Measurements from ENCODE around the gene SUCLG2.
"Not testable (repeated sequence)": the region's sequence is repeated elsewhere in the genome, so short reads cannot be mapped to it uniquely, and the experiment has no call there.

The SUCLG2 gene

DNA sequence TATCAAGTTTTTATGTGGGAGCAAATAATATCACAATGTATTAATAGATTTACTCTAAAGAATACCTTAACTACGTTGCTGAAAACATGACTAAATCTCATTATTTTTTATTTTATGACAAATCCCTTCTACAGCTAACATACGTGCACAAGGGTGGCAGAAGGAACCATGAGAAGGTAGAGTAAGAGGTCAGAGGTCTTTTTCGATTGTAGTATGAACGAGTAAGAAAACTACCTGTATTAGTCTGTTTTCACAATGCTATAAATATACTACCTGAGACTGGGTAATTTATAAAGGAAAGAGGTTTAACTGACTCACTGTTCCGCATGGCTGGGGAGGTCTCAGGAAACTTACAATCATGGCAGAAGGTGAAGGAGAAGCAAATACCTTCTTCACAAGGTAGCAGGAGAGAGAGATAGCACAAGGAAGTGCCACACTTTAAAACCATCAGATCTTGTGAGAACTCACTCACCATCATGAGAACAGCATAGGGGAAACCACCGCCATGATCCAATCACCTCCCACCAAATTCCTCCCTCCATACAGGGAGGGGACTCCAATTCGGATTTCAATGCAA is 95.3 kb downstream of the SUCLG2 start:
- no peak for DNase-seq (ENCODE audit: low read depth in 2 of 2)

DNA sequence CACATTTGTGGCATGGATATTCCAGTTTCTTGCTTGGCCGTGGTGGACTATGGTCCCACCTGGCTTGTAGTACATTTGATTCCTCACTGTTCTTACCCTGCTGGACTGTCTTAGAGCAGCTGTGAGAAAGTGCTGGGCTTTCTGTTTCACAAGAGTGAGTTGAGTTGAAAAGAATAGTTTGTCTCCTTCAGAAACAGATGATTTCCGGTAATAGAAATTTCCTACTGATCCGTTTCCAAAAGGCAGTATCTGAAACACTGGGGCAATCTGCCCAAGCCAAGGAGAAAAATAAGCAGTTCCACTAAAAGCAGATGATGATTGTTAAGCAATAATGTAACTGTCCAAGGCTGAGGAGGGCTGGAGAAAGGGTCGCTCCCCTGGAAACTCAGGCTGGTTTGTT is 96.0 kb downstream of the SUCLG2 start:
- no peak for DNase-seq (ENCODE audit: low read depth in 2 of 2)

DNA sequence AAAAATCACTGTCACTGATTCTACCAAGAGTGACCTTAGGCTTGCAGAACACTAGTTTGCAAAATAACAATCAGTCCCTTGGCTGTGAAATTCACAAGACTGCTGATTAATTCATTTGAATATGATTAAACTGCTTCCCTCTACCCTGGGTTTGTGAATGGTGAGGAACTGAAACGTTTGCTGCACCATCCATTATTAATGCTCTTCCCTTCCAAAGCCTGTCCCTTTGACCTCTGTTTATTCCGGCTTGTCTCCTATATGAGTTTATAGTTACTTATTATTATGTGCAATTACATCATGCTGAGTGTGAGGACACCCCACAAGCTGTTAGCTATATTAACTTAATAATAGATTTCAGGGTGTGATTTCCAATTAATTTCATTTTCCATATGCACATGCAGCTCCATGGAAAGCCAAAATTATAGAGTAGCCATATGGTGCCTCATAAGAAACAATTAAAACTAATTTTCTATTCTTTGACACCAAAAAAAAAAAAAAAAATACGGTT is 96.5 kb downstream of the SUCLG2 start:
- DNase-seq (ENCODE audit: low read depth in 2 of 2) = no peak

DNA sequence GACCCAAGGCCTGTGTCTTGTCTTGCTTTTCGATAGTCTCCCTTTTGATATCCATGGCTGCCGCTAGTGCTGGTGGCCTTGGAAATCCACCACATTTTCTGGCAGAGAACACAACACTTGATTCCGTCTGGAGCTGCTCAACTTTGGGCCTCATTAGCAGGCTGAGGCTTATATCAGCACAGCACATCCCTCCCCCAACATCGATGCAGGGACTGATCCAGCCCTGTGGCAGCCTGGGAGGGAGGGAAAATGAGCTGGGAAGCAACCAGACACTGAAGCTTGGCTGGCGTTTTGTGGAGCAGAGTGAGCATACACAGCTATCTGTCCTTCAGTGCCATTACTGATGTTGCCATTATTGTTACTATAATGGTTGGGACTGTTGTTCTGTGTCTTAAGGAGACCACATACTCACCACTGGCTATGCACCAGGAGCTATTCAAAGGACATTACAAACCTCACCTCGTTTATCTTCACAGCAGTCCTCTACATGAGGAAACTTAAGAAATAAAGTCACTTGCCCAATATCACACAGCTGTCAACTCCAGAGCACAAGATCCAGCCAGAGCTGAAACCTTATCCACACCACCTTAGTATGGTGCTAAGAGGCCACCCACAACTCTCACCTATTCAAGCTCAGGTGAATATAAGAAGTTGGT is 102.9 kb downstream of the SUCLG2 start:
- no peak for DNase-seq (ENCODE audit: low read depth in 2 of 2)

DNA sequence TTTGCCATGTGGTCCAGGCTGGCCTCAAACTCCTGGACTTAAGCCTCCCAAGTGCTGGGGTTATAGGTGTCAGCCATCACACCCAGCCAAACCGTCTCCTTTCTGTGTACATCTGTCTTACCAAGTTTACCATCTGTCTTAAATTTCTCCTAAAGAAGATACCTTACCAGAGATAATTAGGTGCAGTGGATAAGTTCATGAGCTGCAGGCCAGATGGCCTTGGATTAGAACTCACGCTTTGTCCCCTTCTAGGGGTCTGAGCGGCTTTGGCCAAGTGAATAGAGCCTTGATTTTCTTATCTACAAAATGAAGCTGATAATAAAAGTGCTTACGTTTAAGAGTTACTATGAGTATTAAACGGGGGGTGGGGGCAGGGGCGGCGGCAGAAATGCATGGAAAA is 103.9 kb downstream of the SUCLG2 start:
- DNase-seq (ENCODE audit: low read depth in 2 of 2) = no peak

DNA sequence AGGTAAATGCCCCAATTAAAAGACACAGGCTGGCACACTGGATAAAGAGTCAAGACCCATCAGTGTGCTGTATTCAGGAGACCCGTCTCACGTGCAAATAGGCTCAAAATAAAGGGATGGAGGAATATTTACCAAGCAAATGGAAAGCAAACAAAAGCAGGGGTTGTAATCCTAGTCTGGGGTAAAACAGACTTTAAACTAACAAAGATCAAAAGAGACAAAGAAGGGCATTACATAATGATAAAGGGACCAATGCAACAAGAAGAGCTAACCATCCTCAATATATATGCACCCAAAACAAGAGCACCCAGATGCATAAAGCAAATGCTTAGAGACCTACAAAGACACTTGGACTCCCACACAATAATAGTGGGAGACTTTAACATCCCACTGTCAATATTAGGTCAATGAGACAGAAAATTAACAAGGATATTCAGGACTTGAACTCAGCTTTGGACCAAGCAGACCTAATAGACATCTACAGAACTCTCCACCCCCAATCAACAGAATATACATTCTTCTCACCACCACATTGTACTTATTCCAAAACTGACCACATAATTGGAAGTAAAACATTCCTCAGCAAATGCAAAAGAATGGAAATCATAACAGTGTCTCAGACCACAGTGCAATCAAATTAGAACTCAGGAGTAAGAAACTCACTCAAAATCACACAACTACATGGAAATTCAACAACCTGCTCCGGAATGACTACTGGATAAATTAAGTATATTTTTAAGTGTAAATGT is 111.7 kb downstream of the SUCLG2 start:
- not testable (repeated sequence) for DNase-seq (ENCODE audit: low read depth in 2 of 2)

DNA sequence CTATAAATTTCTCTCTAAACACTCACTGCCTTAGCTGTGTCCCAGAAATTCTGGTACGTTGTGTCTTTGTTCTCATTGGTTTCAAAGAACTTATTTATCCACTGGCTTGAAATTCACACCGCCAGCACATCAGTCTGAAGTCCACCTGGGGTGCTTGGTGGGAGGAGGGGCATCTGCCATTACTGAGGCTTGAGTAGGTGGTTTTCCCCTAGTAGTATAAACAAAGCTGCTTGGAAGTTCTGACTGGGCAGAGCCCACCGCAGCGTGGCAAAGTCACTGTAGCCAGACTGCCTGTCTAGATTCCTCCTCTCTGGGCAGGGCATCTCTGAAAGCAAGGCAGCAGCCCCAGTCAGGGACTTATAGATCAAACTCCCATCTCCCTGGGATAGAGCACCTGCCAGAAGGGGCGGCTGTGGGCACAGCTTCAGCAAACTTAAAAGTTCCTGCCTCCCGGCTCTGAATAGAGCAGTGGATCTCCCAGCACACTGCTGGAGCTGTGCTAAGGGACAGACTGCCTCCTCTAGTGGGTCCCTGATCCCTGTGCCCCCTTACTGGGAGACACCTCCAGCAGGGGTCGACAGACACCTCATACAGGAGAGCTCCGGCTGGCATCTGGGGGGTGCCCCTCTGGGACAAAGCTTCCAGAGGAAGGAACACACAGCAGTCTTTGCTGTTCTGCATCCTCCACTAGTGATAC is 114.1 kb downstream of the SUCLG2 start:
- DNase-seq (ENCODE audit: low read depth in 2 of 2) = no peak

DNA sequence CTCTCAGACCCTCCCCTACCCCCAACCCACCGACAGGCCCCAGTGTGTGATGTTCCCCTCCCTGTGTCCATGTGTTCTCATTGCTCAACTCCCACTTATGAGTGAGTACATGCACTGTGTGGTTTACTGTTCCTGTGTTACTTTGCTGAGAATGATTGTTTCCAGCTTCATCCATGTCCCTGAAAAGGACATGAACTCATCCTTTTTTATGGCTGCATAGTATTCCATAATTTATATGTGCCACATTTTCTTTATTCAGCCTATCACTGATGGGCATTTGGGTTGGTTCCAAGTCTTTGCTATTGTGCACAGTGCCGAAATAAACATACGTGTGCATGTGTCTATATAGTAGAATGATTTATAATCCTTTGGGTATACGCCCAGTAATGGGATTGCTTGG is 117.2 kb downstream of the SUCLG2 start:
- DNase-seq (ENCODE audit: low read depth in 2 of 2) = not testable (repeated sequence)

DNA sequence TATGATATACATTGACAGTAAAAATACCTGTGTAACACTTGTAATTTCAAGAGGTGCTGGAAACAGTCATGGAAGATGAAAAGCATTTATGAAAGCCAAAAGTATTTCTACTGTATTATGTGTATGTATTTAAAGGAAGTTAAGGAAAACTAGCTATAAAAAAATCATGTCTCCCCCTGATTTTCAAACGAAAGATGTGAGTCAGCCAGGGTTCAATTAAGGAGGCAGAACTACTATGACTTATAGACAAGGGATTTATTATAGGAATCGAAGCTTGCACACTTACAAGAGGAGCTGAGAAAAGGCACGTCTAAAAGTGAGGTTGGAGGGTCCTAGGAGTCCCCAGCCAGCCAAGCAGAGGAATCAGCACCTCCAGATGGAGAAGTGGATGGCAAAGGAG is 119.4 kb downstream of the SUCLG2 start:
- no peak for DNase-seq (ENCODE audit: low read depth in 2 of 2)

DNA sequence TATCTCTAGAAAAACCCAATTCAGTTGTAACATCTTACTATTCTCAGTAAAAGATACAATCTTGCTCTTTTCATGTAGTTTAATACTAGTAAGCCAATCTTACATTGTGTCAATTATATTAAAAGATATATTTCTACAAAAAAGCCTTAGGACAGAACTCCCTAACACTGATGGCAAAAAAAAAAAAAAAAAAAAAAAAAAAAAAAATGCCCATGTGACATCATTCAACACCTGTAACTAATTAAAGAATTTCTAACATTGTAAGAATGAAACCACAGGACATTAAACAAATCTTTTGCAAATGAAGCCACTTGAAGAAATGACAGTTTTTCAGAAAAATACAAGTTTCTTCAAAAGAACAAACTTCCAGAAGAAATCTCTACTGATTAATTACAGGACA is 119.8 kb downstream of the SUCLG2 start:
- no peak for DNase-seq (ENCODE audit: low read depth in 2 of 2)

DNA sequence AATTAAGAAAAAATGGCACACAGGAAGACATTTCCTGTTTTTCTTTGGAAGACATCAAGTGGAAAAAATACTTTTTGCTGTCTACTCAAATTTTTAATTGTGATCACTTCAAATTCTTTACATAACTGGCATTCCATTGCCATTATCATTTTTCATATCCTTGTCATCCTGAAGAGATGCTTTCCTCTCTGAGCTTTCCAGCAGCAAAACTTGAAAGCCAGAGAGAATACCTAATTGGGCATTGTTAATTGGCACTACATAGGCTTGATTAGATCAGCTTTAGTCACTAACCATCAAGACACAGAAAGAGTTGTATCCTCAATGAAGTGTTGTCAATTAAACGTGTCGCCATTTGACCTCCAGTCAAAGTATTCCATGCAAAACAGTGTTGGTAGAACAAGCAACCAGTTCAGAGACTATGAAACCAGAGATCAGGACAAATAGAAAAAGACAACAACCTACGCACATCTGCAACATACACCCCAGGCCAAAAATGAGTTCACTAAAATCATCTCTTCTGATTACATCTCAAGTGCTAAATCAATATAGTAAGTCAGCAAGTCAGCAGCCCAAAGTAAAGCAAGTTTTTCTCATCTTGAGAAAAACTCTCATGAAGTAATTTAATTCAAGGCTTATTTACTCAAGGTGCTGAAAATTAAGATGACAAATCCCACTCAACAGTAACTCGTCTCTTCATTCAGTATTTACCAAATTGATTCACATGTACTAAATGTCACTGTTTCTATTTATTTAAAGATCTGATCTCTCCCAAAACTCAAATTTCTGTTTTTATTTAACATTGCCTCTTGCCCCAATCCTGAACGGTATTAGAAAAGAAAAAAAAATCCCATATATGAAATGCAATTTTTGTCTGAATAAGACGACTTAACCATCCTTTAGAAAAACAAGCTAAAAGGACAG is 123.0 kb downstream of the SUCLG2 start:
- no peak for DNase-seq (ENCODE audit: low read depth in 2 of 2)

DNA sequence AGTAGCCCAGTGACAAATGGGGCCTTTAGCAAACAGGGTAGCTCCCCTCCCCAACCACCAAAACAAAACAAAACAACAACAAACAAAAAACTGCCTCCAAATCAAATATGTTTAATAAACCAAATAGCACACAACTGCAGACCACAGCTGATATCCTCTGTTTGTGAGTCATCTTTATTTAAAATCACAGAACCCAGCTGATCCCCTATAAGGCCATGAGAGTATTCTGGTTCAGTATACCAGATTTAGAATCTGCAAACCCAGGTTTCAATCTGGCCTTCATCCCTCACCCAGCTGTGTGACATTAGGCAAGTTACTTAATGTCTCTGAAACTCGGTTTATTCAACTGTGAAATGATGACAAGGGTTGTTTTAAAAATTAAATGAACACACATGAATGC is 124.5 kb downstream of the SUCLG2 start:
- DNase-seq (ENCODE audit: low read depth in 2 of 2) = no peak

DNA sequence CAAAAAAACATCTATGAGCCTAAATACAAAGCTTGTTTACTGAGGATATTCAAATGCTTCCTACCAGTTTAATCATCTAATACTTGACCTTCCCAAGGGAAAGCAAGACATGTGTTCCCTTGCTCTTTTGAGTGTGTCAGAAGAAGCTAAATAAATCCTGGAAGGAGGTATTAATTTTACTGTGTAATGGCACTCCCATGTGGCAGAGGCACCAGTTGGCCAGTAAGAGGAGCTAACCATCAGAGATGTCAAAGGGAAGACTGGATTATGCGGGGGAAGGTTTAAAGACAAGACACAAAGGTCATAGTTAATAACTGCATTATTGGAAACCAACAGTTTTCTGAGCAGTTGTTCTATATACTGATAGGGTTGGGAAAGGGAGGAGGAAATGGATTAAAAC is 125.1 kb downstream of the SUCLG2 start:
- DNase-seq (ENCODE audit: low read depth in 2 of 2) = no peak

DNA sequence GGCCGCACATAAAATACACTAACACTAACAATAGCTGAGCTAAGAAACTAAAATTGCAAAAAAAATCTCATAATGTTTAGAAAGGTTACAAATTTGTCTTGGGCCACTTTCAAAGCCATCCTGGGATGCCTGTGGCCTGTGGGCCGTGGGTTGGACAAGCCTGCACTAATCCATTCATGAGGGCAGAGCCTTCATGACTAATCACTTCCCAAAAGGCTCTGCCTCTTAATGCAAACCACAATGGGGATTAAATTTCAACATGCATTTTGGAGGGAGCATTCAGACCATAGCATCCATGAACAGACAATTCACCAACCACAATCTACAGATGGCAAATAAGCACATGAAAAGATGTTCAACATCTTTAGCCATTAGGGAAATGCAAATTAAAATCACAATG is 128.2 kb downstream of the SUCLG2 start:
- no peak for DNase-seq (ENCODE audit: low read depth in 2 of 2)

DNA sequence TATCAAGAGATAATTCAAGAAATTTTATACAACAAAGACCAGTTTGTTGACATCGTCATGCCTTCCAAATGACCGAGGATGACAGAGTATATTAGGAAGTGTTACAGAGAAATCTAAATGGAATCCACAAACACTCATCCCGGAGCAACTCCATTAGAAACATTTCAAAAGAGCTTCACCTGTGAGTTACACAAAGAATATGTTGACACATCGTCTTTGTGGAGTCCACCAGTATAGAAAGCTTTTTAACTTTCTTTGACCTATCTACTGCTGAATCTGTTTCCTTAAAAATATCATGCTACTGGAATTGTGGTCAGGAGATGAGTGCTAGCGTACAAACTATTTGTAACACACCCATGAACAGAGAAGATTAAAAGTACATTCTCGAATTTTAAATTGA is 130.4 kb downstream of the SUCLG2 start:
- no peak for DNase-seq (ENCODE audit: low read depth in 2 of 2)

DNA sequence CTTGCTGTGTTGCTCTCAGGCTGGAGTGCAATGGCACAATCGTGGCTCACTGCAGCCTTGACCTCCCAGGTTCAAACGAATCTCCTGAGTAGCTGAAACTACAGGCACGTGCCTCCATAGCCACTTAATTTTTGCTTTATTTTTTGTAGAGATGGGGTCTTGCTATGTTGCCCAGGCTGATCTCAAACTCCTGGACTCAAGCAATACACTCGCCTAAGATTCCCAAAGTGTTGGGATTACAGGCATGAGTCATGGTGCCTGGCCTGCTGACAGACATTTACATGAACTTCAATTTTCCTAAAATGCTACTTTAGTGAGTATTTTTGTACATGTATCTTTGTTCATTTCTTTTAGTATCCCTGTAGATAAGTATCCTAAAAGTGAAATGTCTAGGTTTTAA is 132.3 kb downstream of the SUCLG2 start:
- no peak for DNase-seq (ENCODE audit: low read depth in 2 of 2)

DNA sequence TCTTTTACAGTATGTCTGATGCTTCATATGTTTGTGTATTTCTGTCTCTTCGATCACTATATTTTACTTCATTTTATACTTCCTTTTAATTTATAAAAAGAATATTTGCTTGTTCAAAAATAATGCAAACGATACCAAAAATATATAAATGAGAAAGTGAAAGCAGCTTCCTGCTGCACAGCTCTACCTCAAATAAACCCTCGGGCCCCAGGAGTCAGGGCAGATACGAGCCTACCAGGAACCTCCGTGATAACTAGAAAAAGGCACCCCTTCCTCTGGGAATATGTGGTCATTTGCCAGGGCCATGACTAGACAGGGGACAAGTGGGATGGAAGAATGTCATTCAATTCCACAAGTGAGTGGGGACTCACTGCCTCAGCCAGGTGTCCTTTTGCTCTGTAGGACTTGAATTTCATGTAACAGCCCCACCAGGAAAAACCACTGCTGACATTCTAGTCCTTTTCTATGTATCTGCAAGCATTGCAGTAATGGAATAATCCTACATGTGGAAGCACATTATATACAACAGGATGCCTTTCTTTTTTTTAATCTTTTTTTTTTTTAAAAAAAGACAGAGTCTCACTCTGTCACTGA is 133.3 kb downstream of the SUCLG2 start:
- DNase-seq (ENCODE audit: low read depth in 2 of 2) = no peak

DNA sequence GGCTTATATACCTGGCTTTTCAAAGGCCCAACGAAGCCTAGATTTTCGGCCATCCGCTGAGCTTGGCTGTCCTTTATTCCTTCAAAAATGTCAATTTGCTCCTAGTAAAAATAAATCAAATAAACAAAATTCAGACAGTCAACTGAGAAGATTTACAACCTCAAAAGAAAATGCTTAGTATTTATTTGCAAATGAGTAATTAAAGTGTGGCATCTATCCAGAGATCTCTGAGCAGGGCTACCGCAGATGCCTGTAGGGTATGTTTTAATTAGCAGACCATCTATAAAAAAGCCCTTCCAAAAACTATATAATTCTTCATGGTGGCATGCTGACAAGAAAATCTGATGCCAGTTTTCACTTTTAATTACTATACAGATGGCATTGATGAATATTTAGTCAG is 136.2 kb downstream of the SUCLG2 start:
- DNase-seq (ENCODE audit: low read depth in 2 of 2) = no peak

DNA sequence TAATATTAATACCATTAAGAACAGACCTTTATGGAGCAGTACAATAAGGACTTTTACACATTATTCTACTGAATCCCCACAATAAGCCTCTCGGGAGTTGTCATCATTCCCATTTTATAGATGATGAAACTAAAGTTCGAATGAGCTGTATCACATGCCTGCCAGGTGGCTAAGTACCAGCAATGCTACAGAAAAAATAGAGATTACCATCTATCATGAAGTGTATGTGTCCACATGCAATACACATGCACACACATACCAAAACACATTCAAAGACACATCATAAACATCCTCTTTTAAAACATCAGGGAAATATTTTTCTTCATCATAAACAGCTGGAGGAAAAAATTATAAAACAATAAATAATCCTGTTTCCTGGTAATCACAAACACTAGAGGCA is 136.6 kb downstream of the SUCLG2 start:
- no peak for DNase-seq (ENCODE audit: low read depth in 2 of 2)

DNA sequence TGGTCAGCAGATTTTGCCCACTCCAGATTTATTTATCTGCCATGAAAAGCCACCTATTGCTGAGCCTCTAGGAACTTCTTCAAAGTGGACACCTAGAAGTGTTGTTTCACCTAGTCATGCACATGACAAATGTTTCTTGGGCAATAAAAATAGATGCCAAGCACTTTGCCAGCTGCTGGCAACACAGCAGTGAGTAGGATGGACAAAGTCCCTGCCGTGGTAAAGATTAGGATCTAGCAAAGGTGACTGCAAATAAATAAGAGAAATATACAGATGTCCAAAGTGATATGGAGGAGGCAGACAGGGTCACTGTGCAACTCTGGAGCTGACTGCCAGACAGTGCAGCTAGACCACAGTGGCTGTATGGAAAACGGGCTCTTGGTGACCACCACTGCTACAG is 137.9 kb downstream of the SUCLG2 start:
- no peak for DNase-seq (ENCODE audit: low read depth in 2 of 2)

DNA sequence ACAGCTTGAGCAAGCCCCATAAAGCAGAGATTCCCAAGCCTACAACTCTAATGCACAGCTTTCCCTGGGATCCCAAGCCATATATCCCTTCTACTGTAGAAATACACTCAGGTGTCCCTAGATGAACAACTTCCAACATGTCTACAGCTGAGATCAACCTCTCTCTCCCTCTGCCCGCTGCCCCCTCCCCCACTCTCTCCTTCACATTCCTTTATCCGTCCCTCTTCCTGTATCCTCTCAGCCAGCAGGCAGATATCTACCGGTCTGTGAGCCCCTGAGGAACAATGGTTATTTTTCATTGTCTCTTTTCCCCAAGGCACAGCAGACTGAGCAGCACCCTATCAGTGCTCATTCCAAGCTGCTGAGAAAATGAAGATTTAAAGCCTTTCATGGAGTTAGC is 138.6 kb downstream of the SUCLG2 start:
- DNase-seq (ENCODE audit: low read depth in 2 of 2) = no peak
